AG08395 (cell line): ENCODE measurements around the gene GOLGA6L7.
"Not testable (repeated sequence)": the region's sequence is repeated elsewhere in the genome, so short reads cannot be mapped to it uniquely, and the experiment has no call there.

Experiments used
- DNase-seq: peaks from one replicate; pipeline ENCODE4 v3.0.0; 2012; ENCODE audit warnings: mixed read lengths, low spot score

The GOLGA6L7 gene

DNA sequence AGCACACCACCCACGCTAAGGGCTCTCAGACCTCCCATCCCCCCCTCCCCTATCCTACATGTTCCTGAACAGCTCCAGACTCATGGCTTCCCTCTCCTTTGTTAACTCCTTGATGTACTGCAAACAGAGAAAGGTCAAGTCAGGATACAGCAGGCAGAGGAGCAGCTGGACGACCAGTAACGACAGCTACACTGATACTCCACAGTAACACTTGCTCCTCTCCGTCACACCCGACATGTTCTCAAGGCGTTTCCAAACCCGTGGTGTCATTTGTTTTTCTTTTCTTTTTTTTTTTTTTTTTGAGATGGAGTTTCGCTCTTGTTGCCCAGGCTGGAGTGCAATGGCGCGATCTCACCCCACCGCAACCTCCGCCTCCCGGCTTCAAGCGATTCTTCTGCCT, 4.3 kb downstream of the GOLGA6L7 start:
- DNase-seq: not testable (repeated sequence)

DNA sequence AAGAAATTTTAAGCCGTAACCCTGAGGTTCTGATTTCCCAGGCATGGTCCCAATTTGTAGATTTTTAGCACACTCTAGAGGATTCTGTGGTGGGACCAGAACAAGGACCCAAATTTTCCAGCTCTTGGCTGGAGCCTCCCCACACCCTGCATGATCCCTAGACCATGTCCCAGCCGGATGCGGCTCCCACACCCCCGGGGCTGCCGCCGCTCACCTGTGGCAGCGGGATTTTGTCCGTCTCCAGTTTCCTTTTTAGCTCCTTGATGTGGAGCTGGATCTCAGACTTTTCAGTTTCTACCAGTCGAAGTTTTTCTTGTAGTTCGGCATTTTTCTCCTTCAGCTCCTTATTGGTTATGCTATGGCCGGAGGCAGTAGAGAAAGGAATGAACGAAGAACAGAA, 4.9 kb downstream of the GOLGA6L7 start:
- not testable (repeated sequence) for DNase-seq

DNA sequence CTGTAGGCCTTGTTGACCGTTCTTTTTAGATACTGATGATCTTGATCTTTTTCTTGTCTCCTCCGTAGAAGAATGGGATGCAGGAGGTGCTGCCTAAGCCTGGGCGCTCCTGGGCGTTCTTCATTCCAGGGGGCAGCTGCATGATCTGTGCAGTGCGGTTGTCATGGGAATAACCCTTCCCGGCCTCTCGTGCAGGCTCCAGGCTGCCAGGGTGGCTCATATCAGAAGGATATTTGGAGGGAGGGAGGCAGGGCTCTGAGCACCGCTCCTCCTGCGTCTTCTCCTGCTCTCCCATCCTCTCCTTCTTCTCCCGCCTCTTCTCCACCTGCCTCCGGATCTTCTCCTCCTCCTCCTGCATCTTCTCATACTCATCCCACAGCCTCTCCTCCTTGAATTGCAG, 6.2 kb downstream of the GOLGA6L7 start:
- DNase-seq: not testable (repeated sequence)

DNA sequence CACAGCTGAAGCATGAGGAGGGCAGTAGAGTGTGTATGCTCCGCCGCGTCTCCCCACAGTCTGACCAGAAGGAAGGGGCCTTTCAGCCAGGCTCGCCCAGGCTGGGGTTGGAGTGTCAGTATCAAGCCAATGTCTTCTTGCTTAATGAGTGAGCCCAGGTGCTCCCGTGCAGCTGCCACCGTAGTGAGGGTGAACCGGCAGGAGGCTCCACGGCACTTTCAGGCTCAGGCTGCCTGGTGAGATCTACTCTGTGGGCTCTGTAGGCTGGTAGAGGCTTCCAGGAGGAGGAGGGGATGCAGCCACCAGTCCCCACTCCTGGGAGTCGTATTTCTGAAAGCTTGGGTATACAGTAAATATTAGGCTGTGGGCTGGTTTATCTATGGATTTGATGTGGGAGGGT, 8.2 kb downstream of the GOLGA6L7 start:
- DNase-seq: not testable (repeated sequence)

DNA sequence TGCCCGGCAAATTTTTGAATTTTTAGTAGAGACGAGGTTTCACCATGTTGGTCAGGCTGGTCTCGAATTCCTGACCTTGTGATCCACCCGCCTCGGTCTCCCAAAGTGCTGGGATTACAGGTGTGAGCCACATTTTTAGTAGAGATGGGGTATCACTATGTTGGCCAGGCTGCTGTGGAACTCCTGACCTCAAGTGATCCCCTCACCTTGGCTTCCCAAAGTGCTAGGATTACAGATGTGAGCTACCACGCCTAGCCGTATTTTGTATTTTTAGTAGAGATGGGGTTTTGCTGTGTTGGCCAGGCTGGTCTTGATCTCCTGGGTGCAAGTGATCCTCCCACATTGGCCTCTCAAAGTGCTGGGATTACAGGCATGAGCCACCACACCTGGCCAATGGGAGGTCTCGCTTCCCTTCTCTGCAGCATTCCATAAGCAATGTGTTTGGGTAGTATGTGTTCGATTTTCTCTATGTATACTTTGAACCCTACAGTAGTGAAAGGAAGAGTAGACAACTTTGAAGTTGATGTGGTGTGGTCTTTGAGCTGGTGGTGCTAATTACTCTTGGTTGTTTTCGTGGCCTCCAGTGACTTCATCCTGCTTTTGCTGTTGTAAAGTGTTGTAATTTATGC, 13.4 kb downstream of the GOLGA6L7 start:
- DNase-seq: not testable (repeated sequence)

DNA sequence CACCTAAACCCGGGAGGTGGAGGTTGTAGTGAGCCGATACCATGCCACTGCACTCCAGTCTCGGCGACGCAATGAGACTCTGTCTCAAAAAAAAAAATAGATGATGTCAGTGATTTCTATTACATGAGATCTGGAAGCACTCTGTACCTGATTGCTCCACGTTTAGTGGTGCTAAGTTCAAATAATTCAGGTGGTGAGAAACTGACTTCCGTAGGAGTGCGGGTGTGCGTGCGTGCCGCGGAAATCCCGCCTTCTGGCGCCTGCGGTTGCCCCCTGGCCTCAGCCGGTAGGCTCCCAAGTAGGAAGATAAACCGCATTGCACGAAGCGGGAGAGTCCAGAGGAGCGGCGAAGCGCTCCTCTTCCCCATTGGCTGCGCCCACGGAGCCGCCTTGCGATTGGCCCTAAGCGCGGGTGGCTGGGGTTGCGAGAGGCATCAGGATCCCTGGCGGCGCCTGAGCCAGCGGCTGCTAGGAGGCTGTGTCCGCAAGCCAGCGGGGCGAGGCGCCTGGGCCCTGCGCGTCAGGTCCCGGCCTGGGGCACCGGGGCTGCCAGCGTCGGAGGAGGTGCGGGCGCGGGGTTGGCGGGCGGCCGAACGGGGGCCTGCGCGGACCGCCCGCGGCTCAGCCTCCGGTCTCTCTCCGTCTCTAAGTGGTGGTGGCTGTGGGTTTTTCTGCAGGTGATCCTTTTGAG, 16.4 kb downstream of the GOLGA6L7 start:
- peak; percentile 15 for DNase-seq

DNA sequence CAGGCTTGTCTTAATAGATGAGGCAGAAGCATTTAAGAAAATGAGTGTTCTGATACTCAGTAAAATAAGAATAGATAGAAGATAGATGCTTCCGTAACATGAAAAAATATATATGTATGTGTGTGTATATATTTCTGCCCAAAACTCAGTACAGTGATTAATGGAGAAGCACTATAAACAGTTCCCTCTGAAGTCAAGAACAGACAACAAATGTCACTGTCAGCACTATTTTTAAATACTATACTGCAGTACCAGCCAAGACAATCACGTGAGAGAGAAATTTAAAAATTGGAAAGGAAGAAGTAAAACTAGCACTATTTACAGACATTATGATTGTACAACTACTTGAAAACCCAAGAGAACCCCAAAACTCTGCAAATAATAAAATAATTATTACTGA, 27.0 kb downstream of the GOLGA6L7 start:
- DNase-seq: not testable (repeated sequence)

DNA sequence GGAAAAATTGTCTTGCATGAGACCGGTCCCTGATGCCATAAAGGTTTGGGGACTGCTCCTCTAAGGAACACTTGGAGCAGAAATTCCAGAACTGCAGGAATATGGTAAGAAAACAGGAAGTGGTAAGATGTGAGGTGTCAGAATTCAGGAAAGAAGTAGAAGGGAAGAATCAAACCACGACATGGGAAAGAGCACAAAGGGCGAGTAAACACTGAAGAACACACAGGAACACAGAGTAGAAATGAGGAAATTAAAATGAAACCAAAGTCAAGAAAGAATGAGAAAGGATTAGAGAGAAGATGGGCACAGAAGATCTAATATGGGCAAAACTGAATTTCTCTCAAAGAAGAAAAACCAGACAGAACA, 28.5 kb downstream of the GOLGA6L7 start:
- DNase-seq: not testable (repeated sequence)

DNA sequence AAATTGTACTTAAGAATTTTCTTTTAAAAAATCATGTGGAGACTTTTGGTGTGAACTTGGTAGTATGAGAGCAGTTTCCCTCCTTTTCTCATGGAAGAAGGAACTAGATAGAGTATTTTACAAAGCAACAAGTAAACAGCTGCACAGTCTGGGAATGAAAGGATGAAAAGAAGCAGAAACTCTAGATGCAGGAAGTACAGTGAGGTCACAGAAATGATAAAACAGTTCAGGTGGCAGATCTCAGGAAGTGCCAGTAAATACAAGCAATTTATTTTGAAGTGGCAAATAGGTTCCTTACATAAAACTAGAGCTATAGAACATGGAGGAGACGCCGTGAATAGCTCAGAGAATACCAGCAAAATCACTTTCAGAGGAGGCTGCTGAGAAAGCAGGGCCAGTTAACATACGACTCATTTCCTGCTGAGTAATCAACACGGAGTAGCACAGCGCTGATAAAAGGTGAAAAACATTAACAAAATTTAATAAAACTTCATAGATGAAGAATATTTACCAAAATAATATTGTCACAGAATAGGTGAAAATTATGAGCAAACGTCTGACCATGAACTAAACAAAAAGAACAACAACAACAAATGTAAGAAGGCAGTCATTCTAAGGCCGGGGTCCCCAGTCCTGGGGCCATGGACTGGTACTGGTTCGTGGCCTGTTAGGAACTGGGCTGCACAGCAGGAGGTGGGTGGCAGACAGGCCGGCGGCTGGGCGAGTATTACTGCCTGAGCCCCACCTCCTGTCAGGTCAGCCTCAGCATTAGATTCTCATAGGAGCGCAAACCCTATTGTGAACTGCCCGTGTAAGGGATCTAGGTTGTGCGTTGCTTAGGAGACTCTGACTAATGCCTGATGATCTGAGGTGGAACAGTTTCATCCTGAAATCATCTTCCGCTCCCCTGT, 29.2 kb downstream of the GOLGA6L7 start:
- DNase-seq: not testable (repeated sequence)

DNA sequence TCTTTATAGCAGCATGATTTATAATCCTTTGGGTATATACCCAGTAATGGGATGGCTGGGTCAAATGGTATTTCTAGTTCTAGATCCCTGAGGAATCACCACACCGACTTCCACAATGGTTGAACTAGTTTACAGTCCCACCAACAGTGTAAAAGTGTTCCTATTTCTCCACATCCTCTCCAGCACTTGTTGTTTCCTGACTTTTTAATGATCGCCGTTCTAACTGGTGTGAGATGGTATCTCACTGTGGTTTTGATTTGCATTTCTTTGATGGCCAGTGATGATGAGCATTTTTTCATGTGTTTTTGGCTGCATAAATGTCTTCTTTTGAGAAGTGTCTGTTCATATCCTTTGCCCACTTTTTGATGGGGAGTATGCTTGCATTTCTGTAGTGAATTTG, 30.3 kb downstream of the GOLGA6L7 start:
- not testable (repeated sequence) for DNase-seq

DNA sequence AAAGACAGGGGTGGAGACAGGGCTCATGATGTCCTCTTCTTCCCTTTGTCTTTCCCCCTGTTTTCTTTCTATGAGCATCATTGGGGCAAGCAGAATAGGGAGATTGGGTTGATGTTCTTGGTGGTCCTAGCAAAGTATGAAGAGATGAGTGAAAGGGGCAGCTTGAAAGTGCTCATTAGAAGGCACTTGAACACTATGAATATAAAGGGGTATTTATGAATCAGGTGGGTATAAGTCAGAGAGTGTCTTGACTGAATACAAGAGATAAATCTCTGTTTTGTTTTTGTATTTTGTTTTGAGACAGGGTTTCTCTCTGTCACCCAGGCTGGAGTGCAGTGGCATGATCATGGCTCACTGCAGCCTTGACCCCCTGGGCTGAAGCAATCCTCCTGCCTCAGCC, 34.4 kb downstream of the GOLGA6L7 start:
- not testable (repeated sequence) for DNase-seq

DNA sequence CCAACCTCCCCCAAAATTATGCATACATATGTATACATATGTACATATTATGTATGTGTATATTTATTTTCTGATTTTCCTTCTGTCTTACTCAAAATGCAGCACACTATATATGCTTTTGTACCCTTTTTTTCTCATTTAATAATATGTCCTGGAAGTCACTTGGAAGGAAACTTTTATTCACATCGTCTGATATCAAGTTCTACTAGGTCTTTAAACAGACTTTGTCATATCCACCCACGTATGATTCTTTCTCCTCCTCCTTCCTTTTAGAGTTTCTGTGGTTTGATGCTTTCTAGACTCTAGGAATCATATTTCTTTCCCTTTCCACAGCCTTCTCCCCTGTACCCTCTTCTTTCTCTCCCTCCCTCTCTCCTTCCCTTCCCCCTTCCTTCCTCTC, 35.1 kb downstream of the GOLGA6L7 start:
- not testable (repeated sequence) for DNase-seq

DNA sequence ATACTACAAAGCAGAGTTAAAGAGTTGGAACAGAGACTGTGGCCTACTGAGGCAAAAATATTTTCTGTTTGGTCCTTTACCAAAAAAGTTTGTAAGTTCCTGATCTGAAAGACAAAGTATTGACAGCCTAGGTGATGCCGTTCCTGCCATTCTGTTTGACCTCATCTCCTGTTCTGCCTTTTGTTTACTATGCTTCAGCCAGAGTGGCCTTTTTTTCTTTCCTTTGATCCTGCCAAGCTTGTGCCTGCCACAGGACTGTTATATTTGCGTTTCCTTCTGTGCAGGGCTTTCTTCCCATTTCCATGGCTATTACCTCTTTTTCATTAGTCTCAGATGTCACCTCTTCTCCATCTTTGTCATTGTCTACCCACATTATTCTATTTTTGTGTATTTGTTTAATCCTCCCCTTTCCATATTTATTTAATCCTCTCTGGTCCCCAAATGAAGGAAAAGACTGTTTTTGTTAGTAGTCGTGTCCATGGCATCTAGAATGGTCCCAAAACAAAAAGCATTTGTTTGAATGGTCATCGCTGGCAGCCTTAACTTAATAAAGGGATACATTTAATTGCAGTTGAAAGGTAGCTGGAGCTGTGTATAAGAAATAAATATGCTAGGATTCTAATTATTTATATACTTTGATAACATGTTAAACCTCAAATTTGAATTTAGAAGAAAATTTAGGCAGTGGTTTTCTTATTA, 36.4 kb downstream of the GOLGA6L7 start:
- DNase-seq: not testable (repeated sequence)

DNA sequence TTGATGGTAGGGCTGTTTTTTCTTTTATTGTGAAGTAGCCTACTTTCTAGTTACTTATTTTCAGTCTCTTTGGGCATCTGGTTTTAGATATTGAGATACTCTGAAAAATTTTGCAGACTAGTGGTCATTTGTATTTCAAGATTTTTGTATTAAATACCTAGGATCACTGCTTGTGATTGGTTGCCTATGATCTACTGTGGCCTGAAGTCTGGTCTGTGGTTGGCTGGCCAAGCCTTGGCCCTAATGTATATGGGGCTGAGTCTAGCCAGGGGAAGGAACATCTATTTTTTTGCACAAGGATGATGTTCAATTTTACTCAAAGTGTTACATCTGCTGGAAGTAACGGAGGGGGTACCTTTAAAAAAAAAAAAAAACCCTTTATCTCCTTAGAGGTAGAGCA, 38.0 kb downstream of the GOLGA6L7 start:
- not testable (repeated sequence) for DNase-seq

DNA sequence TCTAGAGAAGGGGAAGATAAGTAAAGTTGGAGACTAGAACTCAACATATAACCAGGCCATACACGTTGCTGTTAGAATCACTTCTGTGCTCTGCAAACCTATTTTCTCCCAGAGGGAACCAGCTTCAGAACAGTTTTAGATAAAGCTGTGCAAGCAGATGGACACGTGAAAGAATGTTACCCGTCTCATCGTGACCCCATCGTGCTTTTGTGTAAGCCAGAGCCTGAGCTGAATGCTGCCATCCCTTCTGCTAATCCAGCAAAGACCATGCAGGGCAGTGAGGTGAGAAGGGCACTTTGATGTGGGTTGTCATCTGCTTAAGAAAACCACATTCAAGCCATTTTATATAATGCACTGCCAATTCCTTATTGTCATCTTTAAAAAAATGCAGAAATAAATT, 40.3 kb downstream of the GOLGA6L7 start:
- not testable (repeated sequence) for DNase-seq

DNA sequence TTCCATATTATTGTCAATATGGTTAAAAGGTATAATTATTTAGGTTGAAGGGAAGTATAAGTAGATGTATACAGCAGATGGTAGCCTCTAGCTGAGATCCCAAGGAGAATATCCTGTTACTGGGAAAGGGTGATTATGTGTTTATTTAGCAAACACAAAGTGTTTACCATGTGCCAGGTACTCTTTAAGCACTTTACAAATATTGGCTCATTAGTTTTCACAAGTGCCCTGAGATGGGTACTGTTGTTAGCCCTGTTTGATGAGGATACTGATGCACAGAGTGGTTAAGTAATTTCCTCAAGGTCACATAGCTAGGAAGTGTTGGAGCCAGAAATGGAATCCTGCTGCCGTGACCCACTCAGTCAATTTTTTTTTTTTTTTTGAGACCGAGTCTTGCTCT, 48.1 kb downstream of the GOLGA6L7 start:
- DNase-seq: not testable (repeated sequence)

DNA sequence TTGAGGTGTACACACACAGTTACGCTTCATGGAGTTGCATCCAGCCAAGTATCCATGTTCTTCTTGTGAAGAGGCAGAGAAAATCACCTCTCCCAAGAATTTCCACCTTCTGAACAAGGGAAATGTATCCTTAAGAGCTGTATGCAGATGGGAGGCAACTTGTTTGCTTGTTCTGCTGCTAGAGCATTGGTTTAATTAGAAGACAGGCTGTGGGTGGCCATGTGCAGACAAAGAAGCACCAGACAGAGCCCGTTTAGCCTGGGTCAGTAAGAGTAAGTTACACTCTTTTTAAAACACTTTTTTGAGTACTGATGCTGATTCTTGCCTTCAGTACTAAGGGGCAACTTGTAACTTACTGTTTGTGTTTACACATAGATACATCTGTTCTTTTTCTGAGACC, 50.2 kb downstream of the GOLGA6L7 start:
- DNase-seq: not testable (repeated sequence)

DNA sequence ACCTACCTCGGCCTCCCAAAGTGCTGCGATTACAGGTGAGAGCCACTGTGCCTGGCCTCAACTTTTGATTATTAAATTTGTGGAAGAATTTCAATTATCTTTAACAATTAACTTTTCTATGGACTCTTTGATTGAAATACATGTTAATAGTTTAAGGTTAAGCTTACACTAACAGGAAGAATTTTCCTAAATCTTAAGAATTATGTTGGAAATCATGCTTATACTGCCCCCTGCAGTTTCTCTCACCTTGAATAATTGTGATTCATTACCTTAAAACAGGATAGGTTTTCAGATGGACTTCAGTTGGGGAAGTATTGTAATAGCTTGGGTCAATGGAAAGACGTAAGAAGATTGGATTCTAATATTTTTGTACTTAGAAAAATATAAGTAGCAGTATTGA, 54.2 kb downstream of the GOLGA6L7 start:
- not testable (repeated sequence) for DNase-seq
